HUDEP-2 (cell line): ENCODE results near the gene OLA1.

Experiments
- DNase-seq, 76 experiments: peaks; one replicate each; lab custom pipeline; 2025; ENCODE audit not compliant: unreplicated experiment in 76 of 76; lab: John Stamatoyannopoulos, UW

OLA1 gene

DNA sequence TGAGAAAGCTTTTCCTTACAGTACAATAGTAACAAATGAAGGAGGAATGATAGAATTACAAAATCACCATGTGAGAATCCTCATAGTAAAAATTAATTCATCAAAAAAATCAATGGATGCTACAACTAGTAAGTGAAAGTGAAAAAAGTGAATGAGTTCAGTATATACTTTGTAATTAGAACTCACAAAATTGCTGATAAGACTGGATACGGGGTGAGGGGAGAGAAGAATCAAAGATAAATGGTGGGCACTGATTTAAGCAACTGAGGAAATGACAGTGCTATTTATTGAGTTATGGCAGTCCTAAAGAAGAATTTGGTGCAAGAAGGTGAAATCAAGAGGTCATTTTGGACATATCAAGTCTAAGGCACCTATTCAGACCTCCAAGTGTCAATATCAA lies 20.6 kb downstream of the OLA1 start:
- no peak for DNase-seq

DNA sequence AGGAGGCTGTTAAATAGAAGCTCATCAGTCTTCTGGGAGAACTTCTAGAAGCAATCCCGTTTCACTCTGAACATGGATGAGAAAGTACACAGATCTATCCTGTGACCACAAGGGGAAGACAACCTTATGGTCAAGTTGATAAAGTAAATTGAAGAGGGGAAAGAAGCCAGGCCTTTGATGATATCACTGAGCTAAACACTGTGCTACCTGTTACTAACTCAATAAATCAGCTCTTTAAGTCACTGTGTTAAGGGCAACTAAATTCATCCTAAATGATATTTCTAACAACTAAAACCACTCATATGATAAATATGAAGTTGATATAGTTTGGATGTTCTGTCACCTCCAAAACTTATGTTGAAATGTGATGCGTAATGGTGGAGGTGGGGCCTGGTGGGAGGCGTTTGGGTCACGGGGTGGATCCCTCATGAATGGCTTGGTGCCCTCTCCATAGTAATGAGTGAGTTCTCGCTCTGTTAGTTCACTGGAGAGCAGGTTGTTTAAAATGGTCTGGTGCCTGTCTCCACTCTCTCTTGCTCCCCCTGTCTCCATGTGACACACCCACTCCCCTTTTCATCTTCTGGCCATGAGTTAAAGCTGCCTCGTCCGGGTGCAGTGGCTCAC lies 23.6 kb downstream of the OLA1 start:
- peak in 41 of 76 experiments; percentile 4 to 58 (median 28) for DNase-seq

DNA sequence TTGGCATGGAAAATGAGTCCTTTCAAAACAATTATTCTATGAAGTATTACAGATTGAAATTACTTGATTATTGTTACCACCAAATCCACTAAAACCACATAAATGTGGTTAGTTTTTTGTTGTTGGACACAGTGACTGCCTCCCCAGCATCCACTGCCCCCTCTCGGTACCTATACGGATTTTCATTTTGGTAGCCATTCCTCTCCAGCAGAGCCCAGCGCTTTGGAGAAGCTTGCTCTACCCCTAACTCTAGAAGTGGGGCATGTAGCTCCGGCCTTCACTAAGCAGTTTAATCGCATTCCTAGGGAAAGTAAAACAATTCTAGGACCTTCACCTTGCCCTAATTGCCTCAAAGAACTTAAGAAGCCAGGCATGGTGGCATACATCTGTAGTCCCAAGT lies 24.2 kb downstream of the OLA1 start:
- no peak for DNase-seq

DNA sequence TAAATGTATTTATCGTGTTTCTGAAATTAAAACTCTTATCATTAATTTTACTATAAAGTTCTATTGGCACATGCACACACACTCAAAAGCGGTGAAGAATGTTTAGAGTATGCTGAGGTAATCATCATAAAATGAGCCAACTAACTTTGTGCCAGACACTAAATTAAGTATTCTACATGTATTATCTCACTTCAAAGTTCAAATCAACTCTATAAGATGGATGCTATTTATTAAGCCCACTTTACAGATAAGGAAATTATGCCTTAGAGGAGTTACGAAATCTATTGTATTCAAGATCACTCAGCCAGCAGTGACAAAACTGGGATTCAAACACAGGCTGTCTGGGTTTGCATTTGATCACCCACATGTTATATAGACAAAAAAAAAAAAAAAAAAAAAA lies 24.9 kb downstream of the OLA1 start:
- DNase-seq = no peak

DNA sequence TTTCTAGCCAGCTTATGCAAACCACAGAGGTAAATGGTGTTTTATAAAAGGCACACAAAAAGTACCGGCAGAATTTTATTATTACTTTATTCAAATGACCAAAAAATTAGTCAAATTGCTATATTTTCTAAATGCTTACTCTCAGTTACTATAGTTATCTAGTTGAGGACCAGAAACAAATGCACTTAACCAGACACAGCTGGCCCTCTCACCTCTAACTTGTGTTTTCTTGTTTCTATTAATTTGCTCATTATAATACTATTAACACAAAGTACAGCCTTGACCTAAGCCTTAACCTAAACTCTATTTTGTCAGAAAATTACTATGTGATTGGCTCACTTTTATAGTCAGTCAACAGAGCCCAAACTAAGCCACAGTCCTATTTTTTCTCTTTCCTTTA lies 26.2 kb downstream of the OLA1 start:
- DNase-seq = no peak

DNA sequence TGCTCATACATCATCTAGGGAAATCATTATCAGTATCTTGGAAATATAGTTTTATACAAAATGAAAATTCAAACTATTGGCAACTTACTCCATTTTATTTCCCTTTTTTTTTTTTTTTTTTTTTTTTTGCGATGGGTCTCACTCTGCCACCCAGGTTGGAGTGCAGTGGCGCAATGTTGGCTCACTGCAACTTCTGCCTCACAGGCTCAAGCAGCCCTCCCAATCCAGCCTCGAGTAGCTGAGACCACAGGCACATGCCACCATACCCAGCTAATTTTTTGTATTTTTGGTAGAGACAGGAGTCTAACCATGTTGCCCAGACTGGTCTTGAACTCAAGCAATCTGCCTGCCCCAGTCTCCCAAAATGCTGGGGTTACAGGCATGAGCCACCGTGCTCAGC lies 29.0 kb downstream of the OLA1 start:
- DNase-seq = no peak

DNA sequence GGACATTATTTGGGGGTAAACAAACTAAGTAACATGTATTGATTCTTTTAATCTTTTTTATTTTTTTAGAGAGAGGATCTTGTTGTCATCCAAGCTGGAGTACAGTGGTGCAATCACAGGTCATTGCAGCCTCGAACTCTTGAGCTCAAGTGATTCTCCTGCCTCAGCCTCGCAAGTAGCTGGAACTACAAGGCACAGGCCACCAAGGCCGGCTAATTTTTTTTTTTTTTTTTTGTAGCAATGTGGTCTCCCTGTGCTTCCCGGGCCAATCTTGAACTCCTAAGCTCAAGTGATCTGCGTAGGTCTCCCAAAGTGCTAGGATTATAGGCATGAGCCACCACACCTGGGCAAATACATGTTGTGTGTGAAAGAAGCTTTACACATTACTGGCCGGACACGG lies 29.6 kb downstream of the OLA1 start:
- DNase-seq = no peak

DNA sequence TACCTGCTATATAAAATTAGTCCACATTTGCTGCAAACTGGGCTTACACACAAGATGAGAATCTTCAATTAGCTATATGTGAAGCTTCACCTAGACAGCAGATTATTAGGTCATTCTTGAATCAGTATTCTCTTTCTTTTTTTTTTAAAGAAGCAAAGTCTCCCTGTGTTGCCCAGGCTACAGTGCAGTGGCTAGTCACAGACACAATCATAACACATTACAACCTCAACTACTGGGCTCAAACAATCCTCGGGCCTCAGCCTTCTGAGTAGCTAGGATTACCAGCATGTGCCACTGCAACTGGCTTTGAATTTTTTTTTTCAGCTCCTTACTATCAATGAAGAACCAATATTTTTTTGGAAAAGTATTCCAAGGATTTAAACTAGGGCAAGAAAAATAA lies 30.5 kb downstream of the OLA1 start:
- DNase-seq = no peak

DNA sequence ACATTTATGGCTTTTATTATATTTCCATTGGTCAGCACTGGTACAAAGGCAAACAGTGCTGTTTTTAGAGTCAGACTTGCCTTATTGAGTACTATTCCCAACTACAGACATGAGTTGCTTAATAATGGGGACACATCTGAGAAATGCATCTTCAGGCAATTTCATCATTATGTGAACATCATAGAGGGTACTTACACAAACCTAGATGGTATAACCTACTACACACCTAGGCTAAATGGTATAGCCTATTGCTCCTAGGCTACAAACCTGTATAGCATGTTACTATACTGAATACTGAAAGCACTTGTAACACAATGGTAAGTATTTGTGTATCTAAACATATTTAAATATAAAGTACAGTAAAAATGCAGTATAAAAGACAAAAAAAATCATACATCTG lies 36.4 kb downstream of the OLA1 start:
- no peak for DNase-seq

DNA sequence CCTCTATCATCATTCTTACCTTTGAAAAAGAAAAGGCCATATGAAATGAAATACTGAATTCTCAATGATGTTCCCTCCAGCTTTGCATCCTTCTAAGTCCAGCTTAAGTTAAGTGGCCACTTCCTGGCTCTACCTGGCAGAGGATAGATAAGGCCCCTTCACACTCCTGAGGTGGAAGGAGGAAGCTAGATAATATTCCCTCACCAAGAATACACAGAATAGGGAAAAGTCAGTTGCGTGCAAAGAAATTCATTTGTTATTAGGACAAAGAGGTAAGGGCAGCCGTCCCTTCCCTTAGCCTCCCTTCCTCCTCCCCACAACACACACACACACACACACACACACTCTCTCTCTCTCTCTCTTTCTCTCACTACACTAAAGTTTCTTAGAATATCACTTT lies 37.5 kb downstream of the OLA1 start:
- DNase-seq = no peak

DNA sequence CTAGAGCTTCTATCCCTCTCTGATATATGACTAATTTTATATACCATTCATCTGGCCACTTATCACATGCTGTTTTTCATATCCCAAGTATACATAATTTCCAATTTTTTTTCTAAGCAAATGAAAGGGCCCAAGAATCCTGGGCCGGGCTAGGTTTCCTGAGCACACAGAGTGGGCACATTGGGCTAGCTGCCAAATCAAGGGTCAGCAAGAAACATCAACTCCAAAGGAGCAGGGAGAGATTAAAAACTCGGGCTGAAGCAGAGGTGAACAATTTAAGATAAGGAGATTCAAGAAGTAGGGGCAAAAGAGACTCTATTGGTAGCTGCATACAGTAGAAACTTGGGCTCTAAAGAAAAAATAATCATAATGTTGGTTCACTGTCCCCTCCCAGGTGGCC lies 39.0 kb downstream of the OLA1 start:
- DNase-seq = peak in 5 of 76 experiments; percentile 2 to 28 (median 15)

DNA sequence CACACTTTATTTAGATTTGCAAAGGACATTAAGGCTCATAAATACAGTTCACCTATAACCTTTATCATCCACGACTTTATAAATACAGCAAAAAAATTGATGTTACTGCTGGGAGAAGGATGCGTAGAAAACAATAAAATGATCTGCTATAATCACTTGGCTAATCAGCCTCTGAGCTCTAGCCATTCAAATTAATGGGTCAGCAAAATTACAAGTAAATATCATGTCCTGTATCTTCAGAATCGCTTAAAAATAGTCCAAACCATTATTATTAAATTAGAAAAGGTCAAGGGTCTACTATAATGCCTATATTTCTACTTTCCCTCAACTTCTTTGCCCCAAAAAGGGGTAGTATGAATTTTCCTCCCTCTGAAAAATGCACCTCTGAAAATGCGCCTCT lies 40.3 kb downstream of the OLA1 start:
- no peak for DNase-seq

DNA sequence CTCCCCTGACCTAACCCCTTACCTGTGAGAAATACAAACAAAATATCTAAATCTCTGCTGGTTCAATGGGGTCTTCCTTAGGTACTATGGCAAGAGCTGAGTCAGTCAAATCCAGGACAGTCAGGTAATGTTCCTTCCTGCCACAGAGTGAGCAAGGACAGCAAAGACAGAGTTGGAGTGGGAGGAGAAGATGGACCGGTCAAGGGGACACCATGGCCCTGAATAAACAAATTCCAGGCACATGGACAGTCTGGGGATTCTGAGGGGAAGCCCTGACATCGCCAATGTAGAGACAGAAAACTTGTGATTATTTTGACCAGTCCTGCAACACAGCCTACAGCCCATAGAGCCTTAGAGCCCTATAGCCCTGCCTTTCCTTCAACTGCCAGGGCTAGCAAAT lies 42.8 kb downstream of the OLA1 start:
- no peak for DNase-seq

DNA sequence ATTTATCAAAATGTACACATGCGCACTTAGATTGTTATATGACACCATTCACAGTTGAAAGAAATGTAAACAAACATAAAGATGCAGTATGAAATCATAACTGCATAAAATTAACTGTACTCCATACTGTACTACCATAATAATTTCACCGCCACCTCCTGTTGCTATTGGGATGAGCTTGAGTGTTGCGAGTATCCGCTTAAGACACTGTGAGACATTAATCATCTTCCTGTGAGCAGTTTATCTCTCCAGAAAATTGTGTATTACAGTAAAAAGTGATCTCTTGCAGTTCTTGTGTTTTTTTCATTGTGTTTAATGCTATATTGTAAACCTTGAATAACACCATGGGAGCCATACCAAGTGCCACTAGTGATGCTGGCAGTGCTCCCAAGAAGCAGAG lies 46.1 kb downstream of the OLA1 start:
- no peak for DNase-seq

DNA sequence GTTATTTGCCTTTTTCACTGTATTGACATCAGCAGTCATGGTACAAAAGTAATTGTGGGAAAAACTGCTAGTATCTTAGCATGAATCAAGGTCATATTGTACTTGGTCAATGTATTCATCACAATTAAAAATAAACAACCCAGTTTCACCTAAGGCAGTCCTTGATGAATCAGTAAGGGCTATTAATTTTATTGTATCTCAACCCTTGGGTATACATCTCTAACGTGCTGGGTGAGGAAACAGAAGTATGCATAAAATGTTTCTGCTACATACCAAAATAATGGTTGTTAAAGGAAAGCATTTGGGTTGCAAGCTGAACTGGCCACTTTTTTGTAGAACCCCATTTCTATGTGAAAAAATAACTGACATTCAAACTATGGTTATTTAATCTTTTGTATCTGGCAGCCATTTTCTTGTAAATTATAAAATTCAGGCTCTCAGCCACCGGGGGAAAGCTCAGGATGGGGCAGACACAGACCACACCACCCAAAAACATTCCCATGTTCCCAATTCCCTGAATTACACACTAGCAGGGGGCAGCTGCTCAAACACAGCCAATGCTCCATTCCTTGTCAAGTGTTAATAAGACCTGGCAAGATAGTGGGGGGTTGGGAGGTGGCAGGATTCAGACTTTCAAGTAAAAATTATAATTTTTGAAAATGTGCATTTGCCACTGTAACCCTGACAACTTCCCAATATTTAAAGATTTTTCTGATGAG lies 49.3 kb downstream of the OLA1 start:
- DNase-seq = no peak

DNA sequence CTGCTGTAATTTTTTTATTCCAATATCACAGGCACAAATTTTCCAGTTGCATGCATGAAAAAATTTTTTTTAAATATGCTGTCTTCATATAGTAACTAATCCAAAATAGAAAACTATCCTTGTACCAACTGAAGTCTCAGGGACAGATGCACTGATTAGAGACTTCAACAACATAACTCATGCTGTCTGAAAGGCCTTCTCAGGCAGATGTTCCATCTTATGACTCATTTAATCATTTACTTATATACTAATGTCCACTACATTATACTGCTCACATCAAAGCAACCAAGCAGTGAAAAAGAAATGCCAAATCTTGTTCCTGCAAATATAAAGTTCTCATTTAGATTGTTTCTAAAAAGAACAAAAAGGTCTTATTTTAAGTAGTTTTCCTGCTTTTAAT lies 53.1 kb downstream of the OLA1 start:
- no peak for DNase-seq

DNA sequence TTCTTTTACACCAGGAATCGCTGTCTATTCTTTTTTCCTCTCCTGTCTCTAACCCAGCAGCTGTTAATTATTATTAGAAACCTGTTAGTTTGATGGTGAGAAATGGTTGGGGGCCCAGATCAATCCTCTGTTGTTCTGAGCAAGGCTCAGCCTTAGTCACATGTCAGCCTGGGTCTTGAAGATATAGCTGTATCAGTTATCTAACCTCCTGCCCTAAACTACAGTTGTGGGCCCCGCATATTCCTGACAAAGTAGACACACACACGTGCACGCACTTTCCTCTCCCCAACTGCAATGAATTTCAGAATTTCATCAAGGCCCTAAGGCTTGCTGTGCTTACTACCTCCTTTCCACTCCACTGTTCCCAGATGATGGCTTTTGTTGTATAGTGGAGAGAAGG lies 54.6 kb downstream of the OLA1 start:
- DNase-seq = no peak

DNA sequence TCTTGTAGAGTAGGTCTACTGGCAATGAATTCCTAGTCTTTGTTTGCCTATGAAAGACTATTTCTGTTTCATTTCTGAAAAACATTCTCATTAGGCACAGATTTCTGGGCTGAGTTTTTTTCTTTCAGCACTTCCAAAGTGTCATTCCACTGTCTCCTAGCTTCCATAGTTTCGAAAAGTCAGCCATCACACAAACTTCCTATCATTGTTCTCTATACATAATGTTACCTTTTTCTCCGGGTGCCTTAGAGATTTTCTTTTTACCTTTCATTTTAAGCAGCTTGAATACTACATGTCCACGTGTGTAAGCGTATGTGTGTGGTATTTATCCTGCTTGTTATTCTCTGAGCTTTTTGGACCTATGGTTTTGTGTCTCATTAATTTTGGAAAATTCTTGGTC lies 55.7 kb downstream of the OLA1 start:
- no peak for DNase-seq

DNA sequence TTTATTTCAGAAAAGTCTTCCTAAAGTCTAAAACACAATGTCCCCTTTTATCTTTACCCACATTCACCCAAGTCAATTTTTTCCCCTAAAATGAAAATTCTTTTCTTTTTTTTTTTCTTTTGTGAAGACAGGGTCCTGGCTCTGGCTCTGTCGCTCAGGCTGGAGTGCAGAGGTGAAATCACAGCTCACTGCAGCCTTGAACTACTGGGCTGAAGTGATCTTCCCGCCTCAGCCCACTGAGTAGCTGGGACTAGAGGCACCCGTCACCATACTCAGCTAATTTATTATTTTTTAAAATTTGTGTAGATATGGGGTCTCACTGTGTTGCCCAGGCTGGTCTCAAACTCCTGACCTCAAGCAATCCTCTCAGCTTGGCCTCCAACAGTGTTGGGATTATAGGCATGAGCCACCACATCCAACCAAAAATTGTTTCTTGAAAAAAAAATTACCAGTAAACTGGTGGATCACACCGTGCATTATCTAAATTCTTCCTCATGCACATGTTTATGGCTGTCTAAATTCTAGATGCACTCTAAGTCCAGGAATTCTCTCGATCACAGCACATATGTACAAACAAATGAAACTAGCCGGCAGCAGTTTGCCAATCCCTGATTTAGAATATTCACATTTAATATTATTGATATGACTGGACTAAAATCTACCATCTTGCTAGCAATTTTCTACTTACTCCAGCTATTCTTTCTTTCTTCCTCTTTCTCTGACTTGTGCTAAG lies 56.8 kb downstream of the OLA1 start:
- DNase-seq = no peak

DNA sequence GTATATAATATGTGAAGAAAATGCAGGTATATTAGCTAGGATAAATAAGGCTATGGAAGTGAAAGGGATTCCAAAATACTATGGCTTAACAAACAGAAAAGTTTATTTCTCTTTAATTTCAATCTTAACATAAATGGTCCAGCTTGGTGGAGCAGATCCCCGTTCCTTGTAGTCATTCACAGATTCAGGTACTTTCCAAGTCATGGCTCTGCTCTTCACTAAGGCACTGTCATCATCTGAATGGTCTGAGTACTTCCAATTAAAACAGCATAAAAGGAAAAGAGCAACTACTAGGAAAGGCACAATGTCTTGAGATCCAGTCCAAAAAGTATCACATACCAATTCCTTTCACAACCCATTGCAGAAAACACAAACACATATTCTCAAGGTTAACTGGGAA lies 63.4 kb downstream of the OLA1 start:
- DNase-seq = no peak

DNA sequence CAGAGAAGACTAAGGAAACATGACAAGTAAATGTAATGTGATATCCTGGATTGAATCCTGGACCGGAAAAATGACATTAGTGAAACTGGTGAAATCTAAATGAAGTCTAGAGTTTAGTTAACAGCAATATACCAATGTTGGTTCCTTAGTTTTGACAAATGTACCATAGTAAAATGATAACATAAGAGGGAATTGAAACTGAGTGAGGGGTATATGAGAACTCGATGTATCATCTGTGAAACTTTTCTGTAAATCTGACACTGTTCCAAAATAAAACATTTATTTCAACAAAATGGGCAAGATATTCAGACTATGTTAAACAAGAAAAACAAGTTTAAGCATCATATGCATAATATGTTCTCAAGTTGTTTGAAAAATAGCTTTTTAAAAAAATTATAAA lies 63.8 kb downstream of the OLA1 start:
- no peak for DNase-seq

DNA sequence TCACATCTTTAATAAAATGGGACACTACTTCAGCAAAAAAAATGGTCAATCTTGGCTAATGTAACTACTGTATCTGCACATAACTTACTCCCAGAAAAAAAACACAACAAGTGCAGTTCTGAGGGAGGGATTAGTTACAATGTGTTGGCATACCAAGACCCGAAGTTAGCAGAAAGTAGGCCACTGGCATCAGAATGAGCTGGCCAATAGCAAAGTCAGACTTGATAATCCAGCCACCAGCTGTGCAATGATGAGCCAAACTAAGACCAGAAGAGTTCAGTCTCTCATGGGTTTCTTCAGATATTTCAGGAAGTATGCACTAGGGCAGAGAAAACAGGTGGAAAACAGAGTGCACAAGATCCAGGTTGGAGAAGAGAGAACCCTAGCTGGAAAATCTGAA lies 65.3 kb downstream of the OLA1 start:
- no peak for DNase-seq
